ENCODE measurements around the gene NKAIN2.

The NKAIN2 gene

GRCh38 chr6:124800222-124800621 lies 996.6 kb downstream of the NKAIN2 start:
- TF ChIP-seq MYC (IDR thresholded peaks at IDR 0.05; ENCODE audit: low read depth, low read length) (no peak), MAX (IDR thresholded peaks at IDR 0.05; ENCODE audit: low read depth, low read length) (no peak), POLR2A (IDR thresholded peaks at IDR 0.05; ENCODE audit: extremely low read depth, insufficient read length) (no peak)
- TF ChIP-seq, protein P1, sequence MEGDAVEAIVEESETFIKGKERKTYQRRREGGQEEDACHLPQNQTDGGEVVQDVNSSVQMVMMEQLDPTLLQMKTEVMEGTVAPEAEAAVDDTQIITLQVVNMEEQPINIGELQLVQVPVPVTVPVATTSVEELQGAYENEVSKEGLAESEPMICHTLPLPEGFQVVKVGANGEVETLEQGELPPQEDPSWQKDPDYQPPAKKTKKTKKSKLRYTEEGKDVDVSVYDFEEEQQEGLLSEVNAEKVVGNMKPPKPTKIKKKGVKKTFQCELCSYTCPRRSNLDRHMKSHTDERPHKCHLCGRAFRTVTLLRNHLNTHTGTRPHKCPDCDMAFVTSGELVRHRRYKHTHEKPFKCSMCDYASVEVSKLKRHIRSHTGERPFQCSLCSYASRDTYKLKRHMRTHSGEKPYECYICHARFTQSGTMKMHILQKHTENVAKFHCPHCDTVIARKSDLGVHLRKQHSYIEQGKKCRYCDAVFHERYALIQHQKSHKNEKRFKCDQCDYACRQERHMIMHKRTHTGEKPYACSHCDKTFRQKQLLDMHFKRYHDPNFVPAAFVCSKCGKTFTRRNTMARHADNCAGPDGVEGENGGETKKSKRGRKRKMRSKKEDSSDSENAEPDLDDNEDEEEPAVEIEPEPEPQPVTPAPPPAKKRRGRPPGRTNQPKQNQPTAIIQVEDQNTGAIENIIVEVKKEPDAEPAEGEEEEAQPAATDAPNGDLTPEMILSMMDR (IDR thresholded peaks at IDR 0.05; ENCODE audit: low read depth, low read length): no peak
- DNase-seq (ENCODE audit: low read depth): no peak
- no peak overlapping the region for H3K4me3 ChIP-seq (ENCODE audit: low read depth, low read length)

- TF ChIP-seq POLR2A (IDR thresholded peaks at IDR 0.05; ENCODE audit: extremely low read depth, insufficient read length) (no peak), MYC (IDR thresholded peaks at IDR 0.05; ENCODE audit: low read depth, low read length) (no peak), MAX (IDR thresholded peaks at IDR 0.05; ENCODE audit: low read depth, low read length) (no peak)
- TF ChIP-seq, protein P1 (IDR thresholded peaks at IDR 0.05; ENCODE audit: low read depth, low read length): no peak
- DNase-seq (ENCODE audit: low read depth): no peak
- no peak overlapping the region for H3K4me3 ChIP-seq (ENCODE audit: low read depth, low read length)
Measured at GRCh38 chr6:124812067-124812466, 1008.4 kb downstream of the NKAIN2 start.

DNA sequence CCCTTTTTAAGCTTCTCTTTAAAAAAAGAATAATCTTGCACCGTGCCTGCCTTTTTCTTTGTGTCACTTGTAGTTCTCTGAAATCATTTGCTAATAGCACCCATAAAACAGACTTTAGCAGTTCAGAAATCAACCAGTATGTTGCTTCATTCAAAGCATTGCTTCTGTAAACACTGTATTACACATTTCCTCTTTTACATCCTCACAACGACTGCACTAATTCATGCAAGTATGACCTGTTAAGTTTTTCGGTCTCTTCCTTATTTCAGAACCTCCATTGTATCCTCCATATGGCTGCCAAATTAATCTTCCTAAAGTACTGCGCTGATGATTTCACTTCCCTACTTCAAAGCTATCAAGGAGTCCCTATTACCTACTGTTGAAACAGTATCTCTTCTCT lies 1015.7 kb downstream of the NKAIN2 start:
- H3K4me3 ChIP-seq (ENCODE audit: low read depth, low read length): no peak overlapping the region
- TF ChIP-seq POLR2A (IDR thresholded peaks at IDR 0.05; ENCODE audit: extremely low read depth, insufficient read length) (no peak), MYC (IDR thresholded peaks at IDR 0.05; ENCODE audit: low read depth, low read length) (no peak), MAX (IDR thresholded peaks at IDR 0.05; ENCODE audit: low read depth, low read length) (no peak)
- TF ChIP-seq, protein P1 (IDR thresholded peaks at IDR 0.05; ENCODE audit: low read depth, low read length): no peak
- peak; percentile 23 for DNase-seq (ENCODE audit: low read depth)

GRCh38 chr6:124822204-124822613 lies 1018.5 kb downstream of the NKAIN2 start:
- TF ChIP-seq MAX (IDR thresholded peaks at IDR 0.05; ENCODE audit: low read depth, low read length): no peak
- TF ChIP-seq POLR2A (IDR thresholded peaks at IDR 0.05; ENCODE audit: extremely low read depth, insufficient read length): no peak
- TF ChIP-seq, protein P1 (IDR thresholded peaks at IDR 0.05; ENCODE audit: low read depth, low read length): no peak
- no peak for TF ChIP-seq MYC (IDR thresholded peaks at IDR 0.05; ENCODE audit: low read depth, low read length)
- H3K4me3 ChIP-seq (ENCODE audit: low read depth, low read length): no peak overlapping the region
- DNase-seq (ENCODE audit: low read depth): no peak

- DNase-seq (ENCODE audit: low read depth): no peak
- TF ChIP-seq, protein P1 (IDR thresholded peaks at IDR 0.05; ENCODE audit: low read depth, low read length): no peak
- no peak for TF ChIP-seq MAX (IDR thresholded peaks at IDR 0.05; ENCODE audit: low read depth, low read length)
- TF ChIP-seq POLR2A (IDR thresholded peaks at IDR 0.05; ENCODE audit: extremely low read depth, insufficient read length): no peak
- no peak for TF ChIP-seq MYC (IDR thresholded peaks at IDR 0.05; ENCODE audit: low read depth, low read length)
- no peak overlapping the region for H3K4me3 ChIP-seq (ENCODE audit: low read depth, low read length)
Measured at GRCh38 chr6:124822721-124823120, 1019.1 kb downstream of the NKAIN2 start.
